Measurements from ENCODE around the gene PRDX5.

Gene PRDX5

DNA sequence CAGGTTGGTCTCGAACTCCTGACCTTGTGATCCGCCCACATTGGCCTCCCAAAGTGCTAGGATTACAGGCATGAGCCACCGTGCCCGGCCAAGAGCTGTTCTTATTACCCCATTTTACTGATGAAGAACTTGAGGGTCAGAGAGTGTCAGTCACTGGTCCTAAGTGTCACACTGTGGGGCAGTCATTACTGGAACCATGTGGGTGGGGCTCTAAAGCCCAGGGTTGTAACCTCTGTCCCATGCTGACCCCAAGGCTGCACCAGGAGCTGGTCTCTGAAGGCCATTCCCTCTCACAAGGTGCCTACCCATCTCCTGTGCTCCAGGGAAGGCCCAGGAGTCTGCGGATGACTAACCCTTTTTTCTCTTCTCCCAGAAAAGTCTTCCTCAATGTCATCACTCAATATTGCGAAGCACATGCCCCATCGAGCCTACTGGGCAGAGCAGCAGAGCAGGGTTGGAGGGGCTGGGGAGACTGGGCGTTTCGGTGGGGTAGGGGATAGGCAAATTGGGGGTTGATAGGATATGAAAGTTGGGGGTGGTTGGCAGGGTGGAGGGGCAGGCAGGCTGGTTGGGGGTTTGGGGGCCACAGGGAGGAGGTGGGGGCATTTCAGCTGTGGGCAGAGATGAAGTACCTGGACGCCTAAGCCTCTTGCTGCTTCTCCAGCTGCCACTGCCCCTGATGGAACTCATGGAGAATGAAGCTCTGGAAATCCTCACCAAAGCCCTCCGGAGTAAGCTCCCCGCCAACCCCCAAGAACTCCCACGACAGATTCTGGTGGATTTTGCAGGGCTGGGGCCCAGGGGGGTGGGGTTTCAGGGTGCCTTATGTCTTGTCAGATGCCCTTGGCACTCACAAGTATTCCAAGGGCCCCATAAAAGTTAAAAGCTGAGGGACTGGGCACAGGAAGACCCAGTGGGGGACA, 14.6 kb upstream of the PRDX5 start:
- H4K20me1 ChIP-seq (ENCODE audit: low read depth, low read length): no peaks in the 10 kb centered on the region
- no peak overlapping the region for H3K4me3 ChIP-seq (ENCODE audit: insufficient read depth, low read length, poor library complexity, severe bottlenecking)
- no peaks in the 10 kb centered on the region for H3K36me3 ChIP-seq (ENCODE audit: low read length)
- H3K9me2 ChIP-seq (replicated peaks; ENCODE audit: insufficient read depth, low read length): no peaks in the 10 kb centered on the region
- no peaks in the 10 kb centered on the region for H3K9me3 ChIP-seq (ENCODE audit: insufficient read depth, low read length)
- 0 out of 2 replicates have a peak, but pooled peaks cover 4% of the 10 kb centered on the region for H3F3A ChIP-seq (ENCODE audit: insufficient read depth)
- no peak for TF ChIP-seq EZH2phosphoT487 (conservative IDR thresholded peaks at IDR 0.05; ENCODE audit: low read length)
- TF ChIP-seq, protein P1, sequence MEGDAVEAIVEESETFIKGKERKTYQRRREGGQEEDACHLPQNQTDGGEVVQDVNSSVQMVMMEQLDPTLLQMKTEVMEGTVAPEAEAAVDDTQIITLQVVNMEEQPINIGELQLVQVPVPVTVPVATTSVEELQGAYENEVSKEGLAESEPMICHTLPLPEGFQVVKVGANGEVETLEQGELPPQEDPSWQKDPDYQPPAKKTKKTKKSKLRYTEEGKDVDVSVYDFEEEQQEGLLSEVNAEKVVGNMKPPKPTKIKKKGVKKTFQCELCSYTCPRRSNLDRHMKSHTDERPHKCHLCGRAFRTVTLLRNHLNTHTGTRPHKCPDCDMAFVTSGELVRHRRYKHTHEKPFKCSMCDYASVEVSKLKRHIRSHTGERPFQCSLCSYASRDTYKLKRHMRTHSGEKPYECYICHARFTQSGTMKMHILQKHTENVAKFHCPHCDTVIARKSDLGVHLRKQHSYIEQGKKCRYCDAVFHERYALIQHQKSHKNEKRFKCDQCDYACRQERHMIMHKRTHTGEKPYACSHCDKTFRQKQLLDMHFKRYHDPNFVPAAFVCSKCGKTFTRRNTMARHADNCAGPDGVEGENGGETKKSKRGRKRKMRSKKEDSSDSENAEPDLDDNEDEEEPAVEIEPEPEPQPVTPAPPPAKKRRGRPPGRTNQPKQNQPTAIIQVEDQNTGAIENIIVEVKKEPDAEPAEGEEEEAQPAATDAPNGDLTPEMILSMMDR (IDR thresholded peaks at IDR 0.05; ENCODE audit: insufficient read depth, low read length, poor library complexity, severe bottlenecking): no peak
- peaks cover 24% of the 10 kb centered on the region for H3K79me2 ChIP-seq (ENCODE audit: insufficient read depth, low read length)
- H2AFZ ChIP-seq (ENCODE audit: low read depth, low read length, severe bottlenecking): no peak overlapping the region
- no peaks in the 10 kb centered on the region for H3K27me3 ChIP-seq (ENCODE audit: low read length)
- H3K4me2 ChIP-seq (ENCODE audit: low read depth, low read length, poor library complexity, severe bottlenecking): peak overlapping the region; percentile 74
- H3K9ac ChIP-seq (ENCODE audit: low read length): peak overlapping the region; percentile 89
- no peak overlapping the region for H3K27ac ChIP-seq (ENCODE audit: low read depth, low read length)

DNA sequence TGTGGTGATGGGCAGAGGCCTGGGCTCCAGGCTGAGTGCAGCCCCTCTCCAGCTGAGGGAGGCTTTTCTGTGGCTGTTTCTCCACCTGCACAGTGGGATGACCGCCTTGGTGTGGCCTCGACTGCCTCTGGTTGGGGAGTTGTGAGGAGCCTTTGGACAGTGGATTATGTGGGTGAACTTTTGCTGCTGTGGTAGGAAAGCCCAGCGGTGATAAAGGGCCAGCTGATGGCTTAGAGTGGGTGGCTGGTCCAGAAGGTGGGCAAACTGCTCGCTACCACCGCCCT, 13.9 kb upstream of the PRDX5 start:
- H3K79me2 ChIP-seq (ENCODE audit: insufficient read depth, low read length): peaks cover 24% of the 10 kb centered on the region
- no peaks in the 10 kb centered on the region for H3K9me2 ChIP-seq (replicated peaks; ENCODE audit: insufficient read depth, low read length)
- H3K27ac ChIP-seq (ENCODE audit: low read depth, low read length): no peak overlapping the region
- no peaks in the 10 kb centered on the region for H3K9me3 ChIP-seq (ENCODE audit: insufficient read depth, low read length)
- peak overlapping the region; percentile 89 for H3K9ac ChIP-seq (ENCODE audit: low read length)
- H2AFZ ChIP-seq (ENCODE audit: low read depth, low read length, severe bottlenecking): no peak overlapping the region
- no peaks in the 10 kb centered on the region for H4K20me1 ChIP-seq (ENCODE audit: low read depth, low read length)
- peak overlapping the region; percentile 67 for H3K4me3 ChIP-seq (ENCODE audit: insufficient read depth, low read length, poor library complexity, severe bottlenecking)
- H3K4me2 ChIP-seq (ENCODE audit: low read depth, low read length, poor library complexity, severe bottlenecking): peak overlapping the region; percentile 74
- no peaks in the 10 kb centered on the region for H3K36me3 ChIP-seq (ENCODE audit: low read length)
- TF ChIP-seq, protein P1 (IDR thresholded peaks at IDR 0.05; ENCODE audit: insufficient read depth, low read length, poor library complexity, severe bottlenecking): no peak
- no peak for TF ChIP-seq EZH2phosphoT487 (conservative IDR thresholded peaks at IDR 0.05; ENCODE audit: low read length)
- no peaks in the 10 kb centered on the region for H3K27me3 ChIP-seq (ENCODE audit: low read length)
- H3F3A ChIP-seq (ENCODE audit: insufficient read depth): 0 out of 2 replicates have a peak, but pooled peaks cover 4% of the 10 kb centered on the region

DNA sequence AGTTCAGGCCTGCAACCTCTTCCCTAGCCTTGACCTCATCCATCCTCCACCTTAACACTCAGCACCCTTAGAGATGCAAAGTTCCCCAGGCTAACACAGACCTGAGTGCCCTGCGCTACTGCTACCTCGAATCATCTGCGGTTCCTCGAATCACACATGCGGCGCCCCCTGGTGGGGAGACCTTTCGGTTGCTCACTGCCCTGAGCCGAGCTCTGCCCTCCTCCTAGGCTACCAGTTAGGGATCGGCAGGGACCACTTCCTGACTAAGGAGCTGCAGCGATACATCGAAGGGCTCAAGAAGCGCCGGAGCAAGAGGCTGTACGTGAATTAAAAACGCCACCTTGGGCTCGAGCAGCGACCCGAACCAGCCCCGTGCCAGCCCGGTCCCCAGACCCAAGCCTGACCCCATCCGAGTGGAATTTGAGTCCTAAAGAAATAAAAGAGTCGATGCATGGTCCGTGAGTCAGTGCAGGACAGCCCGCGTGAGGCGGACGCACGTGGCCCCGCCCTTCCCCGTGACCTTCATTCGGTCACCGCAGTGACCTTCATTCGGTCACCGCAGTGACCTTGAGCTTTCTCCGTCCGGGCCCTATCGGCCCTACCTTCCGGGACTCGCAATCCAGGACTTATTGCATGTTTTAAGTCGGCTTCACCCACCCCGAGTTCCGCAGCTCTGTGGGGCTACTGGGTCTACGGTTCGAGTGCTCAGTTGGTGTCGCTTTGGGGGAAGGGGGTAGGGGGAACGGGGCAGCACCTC, 13.4 kb upstream of the PRDX5 start:
- H2AFZ ChIP-seq (ENCODE audit: low read depth, low read length, severe bottlenecking): peak overlapping the region; percentile 45
- H3K9ac ChIP-seq (ENCODE audit: low read length): peak overlapping the region; percentile 89
- H3K36me3 ChIP-seq (ENCODE audit: low read length): no peaks in the 10 kb centered on the region
- H3K79me2 ChIP-seq (ENCODE audit: insufficient read depth, low read length): peaks cover 28% of the 10 kb centered on the region
- no peaks in the 10 kb centered on the region for H3K9me2 ChIP-seq (replicated peaks; ENCODE audit: insufficient read depth, low read length)
- TF ChIP-seq, protein P1 (IDR thresholded peaks at IDR 0.05; ENCODE audit: insufficient read depth, low read length, poor library complexity, severe bottlenecking): peak; percentile 100
- no peak for TF ChIP-seq EZH2phosphoT487 (conservative IDR thresholded peaks at IDR 0.05; ENCODE audit: low read length)
- peak overlapping the region; percentile 74 for H3K4me2 ChIP-seq (ENCODE audit: low read depth, low read length, poor library complexity, severe bottlenecking)
- peaks cover 4% of the 10 kb centered on the region; the same call in 1 of the 2 replicates for H3F3A ChIP-seq (ENCODE audit: insufficient read depth)
- no peaks in the 10 kb centered on the region for H3K9me3 ChIP-seq (ENCODE audit: insufficient read depth, low read length)
- H3K27me3 ChIP-seq (ENCODE audit: low read length): no peaks in the 10 kb centered on the region
- H4K20me1 ChIP-seq (ENCODE audit: low read depth, low read length): no peaks in the 10 kb centered on the region
- peak overlapping the region; percentile 67 for H3K4me3 ChIP-seq (ENCODE audit: insufficient read depth, low read length, poor library complexity, severe bottlenecking)
- peak overlapping the region; percentile 95 for H3K27ac ChIP-seq (ENCODE audit: low read depth, low read length)

Measured in SU-DHL-6 (cell line).